ENCODE data around the gene AFAP1L2.

- TF ChIP-seq, protein P1, sequence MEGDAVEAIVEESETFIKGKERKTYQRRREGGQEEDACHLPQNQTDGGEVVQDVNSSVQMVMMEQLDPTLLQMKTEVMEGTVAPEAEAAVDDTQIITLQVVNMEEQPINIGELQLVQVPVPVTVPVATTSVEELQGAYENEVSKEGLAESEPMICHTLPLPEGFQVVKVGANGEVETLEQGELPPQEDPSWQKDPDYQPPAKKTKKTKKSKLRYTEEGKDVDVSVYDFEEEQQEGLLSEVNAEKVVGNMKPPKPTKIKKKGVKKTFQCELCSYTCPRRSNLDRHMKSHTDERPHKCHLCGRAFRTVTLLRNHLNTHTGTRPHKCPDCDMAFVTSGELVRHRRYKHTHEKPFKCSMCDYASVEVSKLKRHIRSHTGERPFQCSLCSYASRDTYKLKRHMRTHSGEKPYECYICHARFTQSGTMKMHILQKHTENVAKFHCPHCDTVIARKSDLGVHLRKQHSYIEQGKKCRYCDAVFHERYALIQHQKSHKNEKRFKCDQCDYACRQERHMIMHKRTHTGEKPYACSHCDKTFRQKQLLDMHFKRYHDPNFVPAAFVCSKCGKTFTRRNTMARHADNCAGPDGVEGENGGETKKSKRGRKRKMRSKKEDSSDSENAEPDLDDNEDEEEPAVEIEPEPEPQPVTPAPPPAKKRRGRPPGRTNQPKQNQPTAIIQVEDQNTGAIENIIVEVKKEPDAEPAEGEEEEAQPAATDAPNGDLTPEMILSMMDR (IDR thresholded peaks at IDR 0.05) = no peak
- no peak for TF ChIP-seq EZH2 (IDR thresholded peaks at IDR 0.05; ENCODE audit: borderline replicate concordance, insufficient read depth, low read depth, low read length, poor library complexity, severe bottlenecking)
Measured at GRCh38 chr10:114271075-114271778, 133.1 kb downstream of the AFAP1L2 start.
